ENCODE measurements around the gene GARIN5B.
"Not testable (repeated sequence)": the region's sequence is repeated elsewhere in the genome, so short reads cannot be mapped to it uniquely, and the experiment has no call there.

Gene GARIN5B

DNA sequence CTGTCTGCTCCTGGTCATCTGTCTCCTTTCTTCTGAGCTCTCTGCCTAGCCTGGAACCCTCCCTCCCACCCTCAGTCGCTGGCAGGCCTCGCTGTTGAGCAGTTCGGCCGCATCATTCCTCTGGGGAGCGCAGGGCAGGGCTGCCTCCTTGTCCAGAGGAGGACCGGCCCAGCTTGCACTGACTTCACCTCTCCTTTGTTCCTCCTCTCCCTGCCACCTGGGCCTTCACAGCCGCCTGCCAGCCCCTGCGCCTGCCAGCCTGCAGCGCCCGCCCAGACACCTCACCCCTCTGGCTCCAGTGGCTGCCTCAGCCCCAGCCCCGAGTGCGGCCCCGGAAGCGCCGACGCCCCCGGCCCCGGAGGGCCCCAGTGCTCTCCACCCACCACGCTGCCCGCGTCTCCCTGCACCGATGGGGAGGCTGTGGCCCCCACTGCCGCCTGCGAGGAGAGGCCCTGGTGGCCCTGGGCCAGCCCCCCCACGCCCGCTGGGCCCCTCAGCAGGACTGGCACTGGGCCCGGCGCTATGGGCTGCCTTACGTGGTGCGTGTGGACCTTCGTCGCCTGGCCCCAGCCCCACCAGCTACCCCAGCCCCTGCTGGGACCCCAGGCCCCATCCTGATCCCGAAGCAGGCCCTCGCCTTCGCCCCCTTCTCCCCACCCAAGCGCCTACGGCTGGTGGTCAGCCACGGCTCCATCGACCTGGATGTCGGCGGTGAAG, 16.2 kb downstream of the GARIN5B start:
- no peak for DNase-seq

- DNase-seq, result no peak
These were observed 17.0 kb downstream of the GARIN5B start for GRCh38 chr19:55345818-55346724.

DNA sequence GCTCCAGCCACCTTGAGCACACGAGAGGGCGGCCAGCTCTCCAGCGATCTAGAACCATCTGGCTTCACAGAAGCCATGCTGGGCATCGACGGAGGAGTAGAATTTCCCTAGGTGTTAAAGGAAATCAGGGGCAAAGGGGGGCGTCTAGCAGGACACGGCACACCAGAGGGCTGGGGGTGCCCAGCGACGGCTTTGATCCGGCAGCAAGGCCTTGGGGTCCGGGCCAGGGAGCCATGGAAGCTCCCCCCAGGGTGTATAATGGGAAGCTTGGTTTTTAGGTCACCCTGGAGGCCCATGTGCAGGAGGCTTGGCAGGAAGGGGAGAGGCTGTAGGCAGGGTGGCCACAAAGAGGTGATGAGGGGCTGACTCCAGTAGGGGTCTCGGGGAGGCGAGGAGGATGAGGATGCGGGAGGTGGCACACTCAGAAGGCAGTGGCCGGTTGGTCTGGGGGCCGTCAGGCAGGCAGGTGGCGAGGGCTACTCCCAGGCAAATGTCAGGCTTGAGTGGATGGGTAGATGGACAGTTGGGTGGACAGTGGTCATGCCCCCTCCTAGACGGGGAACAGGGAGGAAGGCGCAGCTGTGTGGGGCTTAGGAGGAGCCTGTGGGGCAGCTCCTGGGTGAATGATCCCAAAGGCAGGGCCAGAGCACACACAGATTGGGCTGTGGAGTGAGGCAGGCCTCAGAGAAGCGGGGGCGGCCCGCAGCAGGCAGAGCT, 17.8 kb downstream of the GARIN5B start:
- no peak for DNase-seq

GRCh38 chr19:55344444-55344843, 18.6 kb downstream of the GARIN5B start:
- DNase-seq, result peak; percentile 66

GRCh38 chr19:55341595-55342531, 21.2 kb downstream of the GARIN5B start:
- DNase-seq, result no peak

DNA sequence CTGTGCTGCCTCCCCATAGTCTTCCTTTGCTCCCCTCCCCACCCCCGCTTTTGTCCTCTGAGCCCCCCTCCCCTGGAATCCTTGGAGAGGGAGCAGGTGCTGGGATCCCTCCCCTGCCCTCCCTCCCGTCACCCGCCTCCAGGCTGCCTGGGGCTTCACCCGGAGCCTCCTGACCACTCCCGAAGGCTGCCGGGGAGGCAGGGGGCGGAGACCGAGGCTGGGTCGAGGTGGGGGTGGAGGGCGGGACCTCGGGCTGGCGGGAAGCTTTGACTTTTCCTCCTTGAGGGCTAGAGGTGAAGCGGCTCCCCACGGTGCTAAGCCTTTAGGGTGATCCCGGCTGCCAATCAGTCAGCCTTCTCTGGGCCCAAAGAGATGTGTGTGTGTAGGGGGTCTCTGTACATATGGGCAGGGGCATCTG, 21.9 kb downstream of the GARIN5B start:
- DNase-seq, result peak; percentile 89

- no peak for DNase-seq
These were observed 22.3 kb downstream of the GARIN5B start for GRCh38 chr19:55340784-55341147.

- no peak for DNase-seq
These were observed 22.9 kb downstream of the GARIN5B start for GRCh38 chr19:55339889-55340783.

DNA sequence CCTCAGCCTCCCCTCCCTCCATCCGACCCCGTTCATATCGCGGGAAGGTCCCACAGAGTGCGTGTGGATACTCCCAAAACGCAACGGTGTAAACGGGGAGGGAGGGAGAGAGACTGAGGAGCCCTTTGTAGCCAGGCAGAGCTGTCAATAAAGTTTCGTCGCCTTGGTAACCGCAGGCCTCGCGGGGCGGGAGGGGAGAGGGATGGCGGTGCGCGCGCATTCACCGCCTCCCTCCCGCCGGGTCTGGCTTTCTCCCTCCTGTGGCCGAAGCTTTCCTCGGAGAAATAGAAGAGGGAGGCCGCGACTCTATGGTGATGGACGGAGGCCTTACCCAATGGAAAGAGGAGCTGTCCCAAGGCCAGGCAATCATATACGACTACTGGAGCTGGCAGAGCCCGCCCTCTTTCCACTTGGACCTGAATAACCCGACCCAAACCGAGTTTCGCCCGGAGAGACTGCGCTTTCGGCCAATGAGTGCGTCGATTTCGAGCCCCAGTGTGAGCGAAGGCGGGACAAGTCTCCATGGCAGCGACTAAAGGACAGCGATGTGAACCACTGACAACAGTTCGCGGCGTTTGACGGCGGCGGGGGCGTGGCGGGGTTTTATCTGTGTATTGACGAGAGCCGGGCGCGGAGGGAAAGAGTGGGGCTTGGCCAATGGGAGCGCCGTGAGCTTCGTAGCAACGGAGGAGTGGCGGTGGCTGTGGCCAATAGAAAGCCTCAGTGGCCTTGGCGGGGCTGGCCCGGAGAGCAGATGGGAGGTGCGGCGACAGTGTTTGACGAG, 23.8 kb downstream of the GARIN5B start, which contains the start of gene KMT5C:
TSS of gene KMT5C (plus strand) at position 772 of the 784 bp plus-strand sequence. CDS start 2,061 bp downstream, outside the sequence.
- DNase-seq, result peak; percentile 100

DNA sequence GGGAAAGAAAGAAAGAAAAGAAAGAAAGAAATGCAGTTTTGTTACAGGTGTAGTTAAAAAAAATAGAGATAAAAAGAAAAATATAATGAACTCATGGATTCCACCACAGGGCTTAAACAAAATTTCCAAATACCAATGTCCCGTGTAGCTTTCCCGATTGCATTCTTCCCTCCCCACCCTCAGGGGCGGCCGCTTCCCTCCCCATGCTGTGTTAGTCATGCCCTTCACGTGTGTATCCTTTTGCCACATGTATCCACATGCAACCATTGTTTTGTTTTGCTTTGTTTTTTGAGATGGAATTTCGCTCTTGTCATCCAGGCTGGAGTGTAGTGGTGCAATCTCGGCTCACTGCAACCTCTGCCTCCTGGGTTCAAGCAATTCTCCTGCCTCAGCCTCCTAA, 27.0 kb downstream of the GARIN5B start:
- DNase-seq, result no peak

- no peak for DNase-seq
These were observed 29.2 kb downstream of the GARIN5B start for GRCh38 chr19:55333870-55334269.

DNA sequence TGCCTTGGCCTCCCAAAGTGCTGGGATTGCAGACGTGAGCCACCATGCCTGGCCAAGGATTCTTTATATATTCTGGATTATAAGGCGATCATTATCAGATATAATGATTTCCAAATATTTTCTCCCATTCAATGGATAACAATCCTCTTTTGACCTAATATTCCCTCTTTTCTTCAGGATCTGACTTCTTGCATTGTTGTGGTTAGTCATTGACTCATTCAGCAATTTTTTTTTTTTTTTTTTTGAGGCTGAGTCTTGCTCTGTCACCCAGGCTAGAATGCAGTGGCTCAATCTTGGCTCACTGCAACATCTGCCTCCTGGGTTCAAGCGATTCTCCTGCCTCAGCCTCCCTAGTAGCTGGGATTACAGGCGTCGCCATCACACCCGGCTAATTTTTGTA, 33.3 kb downstream of the GARIN5B start:
- DNase-seq, result not testable (repeated sequence)

DNA sequence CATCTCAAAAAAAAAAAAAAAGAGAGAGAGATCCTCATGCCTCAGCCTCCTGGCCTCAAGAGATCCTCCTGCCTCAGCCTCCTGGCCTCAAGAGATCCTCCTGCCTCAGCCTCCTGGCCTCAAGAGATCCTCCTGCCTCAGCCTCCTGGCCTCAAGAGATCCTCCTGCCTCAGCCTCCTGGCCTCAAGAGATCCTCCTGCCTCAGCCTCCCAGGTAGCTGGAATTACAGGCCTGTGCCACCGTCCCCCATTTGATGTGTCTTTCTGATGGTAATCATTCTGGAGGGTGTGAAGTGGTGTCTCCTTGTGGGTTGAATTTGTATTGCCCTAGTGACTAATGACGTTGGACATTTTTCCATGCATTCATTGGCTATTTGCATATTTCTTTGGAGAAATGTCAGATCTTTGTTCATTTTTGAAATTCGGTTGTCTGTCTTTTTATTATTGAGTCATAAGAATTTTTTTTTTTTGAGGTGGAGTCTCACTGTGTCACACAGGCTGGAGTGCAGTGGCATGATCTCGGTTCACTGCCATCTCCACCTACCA, 34.2 kb downstream of the GARIN5B start:
- not testable (repeated sequence) for DNase-seq

- DNase-seq, result no peak
These were observed 37.9 kb downstream of the GARIN5B start, which contains the start of gene TMEM150B for GRCh38 chr19:55325172-55325571. TMEM150B (minus strand) TSS chr19:55325341; CDS start chr19:55321036, 4,305 bp downstream.

GRCh38 chr19:55324662-55325061, 38.4 kb downstream of the GARIN5B start:
- no peak for DNase-seq

DNA sequence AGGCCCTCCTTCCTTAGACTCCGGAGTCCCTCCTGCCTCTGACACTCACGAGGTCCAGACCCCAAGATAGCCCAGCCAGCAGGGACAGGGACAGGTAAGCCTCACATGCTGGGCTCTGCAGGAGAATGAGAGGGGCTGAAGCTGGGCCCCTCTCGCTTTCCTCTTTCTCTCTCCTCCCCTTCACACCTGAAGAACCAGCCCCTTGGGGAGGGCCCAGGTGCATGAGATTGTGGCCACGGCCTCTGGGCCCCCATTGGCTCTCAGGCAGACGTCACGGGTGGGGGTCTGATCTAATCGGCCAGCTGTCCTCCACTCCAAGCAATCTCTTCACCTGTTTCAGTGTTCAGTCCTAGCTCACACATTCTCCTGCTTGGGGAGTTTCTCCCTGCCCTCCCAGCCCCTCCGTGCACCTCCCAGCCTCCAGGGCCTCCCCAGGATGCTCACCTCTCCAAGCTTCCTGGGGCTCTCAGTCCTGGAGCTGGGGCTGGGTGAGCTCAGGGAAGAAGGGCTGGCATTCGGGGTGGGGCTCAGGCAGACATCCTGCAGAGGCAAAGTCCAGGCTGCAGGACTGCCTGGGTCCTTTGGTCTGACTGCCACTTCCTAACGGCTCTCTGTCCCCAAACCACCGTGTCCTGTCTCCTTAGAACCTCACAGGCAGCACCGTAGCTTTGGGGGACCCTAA, 40.7 kb downstream of the GARIN5B start:
- DNase-seq, result no peak

DNA sequence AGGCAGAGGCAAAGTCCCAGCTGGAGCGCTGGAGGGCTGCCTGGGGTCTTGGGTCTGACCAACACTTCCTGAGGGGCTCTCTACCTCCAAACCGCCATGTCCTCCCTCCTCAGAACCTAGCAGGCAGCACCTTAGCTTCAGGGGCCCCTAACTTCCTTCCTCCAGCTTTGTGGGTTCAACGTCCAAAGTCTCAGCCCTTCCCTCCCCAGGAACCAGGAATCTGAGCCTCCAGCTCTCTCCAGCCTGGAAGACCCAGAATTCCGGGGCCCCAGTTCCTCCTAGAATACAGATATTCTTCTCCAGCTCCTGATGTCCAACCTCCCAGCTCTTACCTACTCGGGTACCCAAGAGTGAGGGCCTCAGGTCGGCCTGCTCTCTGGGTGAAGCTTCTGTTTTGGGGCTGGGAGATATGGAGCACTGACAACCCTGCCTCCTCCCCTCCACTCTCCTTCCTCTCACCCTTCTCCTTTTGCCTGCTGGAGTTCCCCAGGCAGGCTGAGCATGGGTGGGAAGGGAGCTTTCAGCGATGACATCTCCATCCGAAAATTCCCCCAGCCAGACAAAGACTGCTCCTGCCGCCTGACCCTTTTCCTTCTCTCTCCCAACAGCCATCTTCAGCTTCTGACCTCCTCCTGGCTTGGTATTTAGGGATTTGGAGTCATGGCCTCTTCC, 41.5 kb downstream of the GARIN5B start:
- DNase-seq, result no peak

DNA sequence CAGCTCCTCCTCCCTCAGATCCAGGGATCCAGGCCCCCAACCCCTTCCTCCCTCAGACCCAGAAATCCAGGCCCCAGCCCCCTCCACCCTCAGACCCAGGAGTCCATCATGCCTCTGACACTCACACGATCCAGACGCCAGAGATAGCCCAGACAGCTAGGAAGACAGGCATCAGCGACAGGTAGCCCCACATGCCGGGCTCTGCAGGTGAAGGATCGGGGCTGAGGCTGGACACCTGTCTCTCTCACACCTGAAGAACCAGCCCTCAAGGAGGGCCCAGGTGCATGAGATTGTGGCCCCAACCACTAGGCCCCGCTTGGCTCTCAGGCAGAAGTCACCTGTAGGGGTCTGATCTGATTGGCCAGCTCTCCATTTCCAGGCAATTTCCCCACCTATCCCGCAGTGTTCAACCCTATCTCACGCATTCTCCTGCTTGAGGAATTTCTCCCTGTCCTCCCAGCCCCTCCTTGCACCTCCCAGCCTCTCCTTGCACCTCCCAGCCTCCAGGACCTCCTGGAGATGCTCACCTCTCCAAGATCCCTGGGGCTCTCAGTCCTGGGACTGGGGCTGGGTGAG, 42.1 kb downstream of the GARIN5B start:
- DNase-seq, result no peak

All from NCI-H1105 treated with DMSO at 0.1 percent for 48 hours (cell line).